Ishikawa (cell line): ENCODE measurements around the gene PMEL.
A peak's percentile ranks its signal among the peaks of the same experiment; 100 is the strongest.

Experiments
- CEBPB ChIP-seq: IDR thresholded peaks from 2 replicates; pipeline ENCODE4 v1.6.1; 2012
- CREB1 ChIP-seq: IDR thresholded peaks from 2 replicates; pipeline ENCODE4 v1.6.1; 2012; ENCODE audit warnings: low read depth
- EGR1 ChIP-seq: IDR thresholded peaks from 2 replicates; pipeline ENCODE4 v1.6.1; 2012
- EP300 ChIP-seq: IDR thresholded peaks from 2 replicates; pipeline ENCODE4 v1.6.1; 2012; ENCODE audit warnings: borderline replicate concordance
- FOXM1 ChIP-seq: IDR thresholded peaks from 2 replicates; pipeline ENCODE4 v1.6.1; 2012; ENCODE audit warnings: low read depth, borderline replicate concordance
- MAX ChIP-seq: IDR thresholded peaks from 2 replicates; pipeline ENCODE4 v1.6.1; 2012
- NFIC ChIP-seq: IDR thresholded peaks from 2 replicates; pipeline ENCODE4 v1.6.1; 2012
- RAD21 ChIP-seq: IDR thresholded peaks from 2 replicates; pipeline ENCODE4 v1.6.1; 2012; ENCODE audit warnings: low read depth
- REST ChIP-seq: IDR thresholded peaks from 2 replicates; pipeline ENCODE4 v1.6.1; 2012; ENCODE audit warnings: low read depth, mild to moderate bottlenecking
- TAF1 ChIP-seq: IDR thresholded peaks from 2 replicates; pipeline ENCODE4 v1.6.1; 2012; ENCODE audit warnings: low read depth, mild to moderate bottlenecking
- TCF12 ChIP-seq: IDR thresholded peaks from 2 replicates; pipeline ENCODE4 v1.6.1; 2012; ENCODE audit warnings: low read depth
- TEAD4 ChIP-seq: IDR thresholded peaks from 2 replicates; pipeline ENCODE4 v1.6.1; 2012
- USF1 ChIP-seq: IDR thresholded peaks from 2 replicates; pipeline ENCODE4 v1.6.1; 2012
- YY1 ChIP-seq: IDR thresholded peaks from 2 replicates; pipeline ENCODE4 v1.6.1; 2012; ENCODE audit warnings: low read depth
- ZBTB7A ChIP-seq: IDR thresholded peaks from 2 replicates; pipeline ENCODE4 v1.6.1; 2012; ENCODE audit warnings: low read depth

Gene PMEL

GRCh38 chr12:55933799-55934742 is 31.8 kb downstream of the PMEL start:
- TF ChIP-seq NFIC (no peak), REST (no peak), EGR1 (no peak)

- TF ChIP-seq TAF1 (no peak), CREB1 (no peak), NFIC (no peak), MAX (no peak), USF1 (no peak), REST (no peak), FOXM1 (no peak), RAD21 (no peak), ZBTB7A (no peak), TCF12 (no peak), EP300 (no peak), EGR1 (no peak), CEBPB (no peak), TEAD4 (no peak), YY1 (no peak)
Observed at GRCh38 chr12:55933169-55933798, 32.6 kb downstream of the PMEL start.

GRCh38 chr12:55932551-55932910 is 33.3 kb downstream of the PMEL start:
- no peak for TF ChIP-seq CREB1
- no peak for TF ChIP-seq RAD21
- no peak for TF ChIP-seq EP300

- no peak for TF ChIP-seq TEAD4
- TF ChIP-seq RAD21: no peak
- TF ChIP-seq TCF12: no peak
- TF ChIP-seq USF1: no peak
- no peak for TF ChIP-seq EP300
- peak; percentile 37; the same call in 1 of the 2 replicates for TF ChIP-seq TAF1
- no peak for TF ChIP-seq NFIC
- TF ChIP-seq EGR1: 0 out of 2 replicates have a peak, but pooled peaks have one; percentile 10
- no peak for TF ChIP-seq CEBPB
- peak; percentile 78 for TF ChIP-seq ZBTB7A
- no peak for TF ChIP-seq REST
- TF ChIP-seq YY1: no peak
Observed at GRCh38 chr12:55931780-55932550, 33.9 kb downstream of the PMEL start.
